ENCODE measurements around the gene AKAP13.

AKAP13 gene

DNA sequence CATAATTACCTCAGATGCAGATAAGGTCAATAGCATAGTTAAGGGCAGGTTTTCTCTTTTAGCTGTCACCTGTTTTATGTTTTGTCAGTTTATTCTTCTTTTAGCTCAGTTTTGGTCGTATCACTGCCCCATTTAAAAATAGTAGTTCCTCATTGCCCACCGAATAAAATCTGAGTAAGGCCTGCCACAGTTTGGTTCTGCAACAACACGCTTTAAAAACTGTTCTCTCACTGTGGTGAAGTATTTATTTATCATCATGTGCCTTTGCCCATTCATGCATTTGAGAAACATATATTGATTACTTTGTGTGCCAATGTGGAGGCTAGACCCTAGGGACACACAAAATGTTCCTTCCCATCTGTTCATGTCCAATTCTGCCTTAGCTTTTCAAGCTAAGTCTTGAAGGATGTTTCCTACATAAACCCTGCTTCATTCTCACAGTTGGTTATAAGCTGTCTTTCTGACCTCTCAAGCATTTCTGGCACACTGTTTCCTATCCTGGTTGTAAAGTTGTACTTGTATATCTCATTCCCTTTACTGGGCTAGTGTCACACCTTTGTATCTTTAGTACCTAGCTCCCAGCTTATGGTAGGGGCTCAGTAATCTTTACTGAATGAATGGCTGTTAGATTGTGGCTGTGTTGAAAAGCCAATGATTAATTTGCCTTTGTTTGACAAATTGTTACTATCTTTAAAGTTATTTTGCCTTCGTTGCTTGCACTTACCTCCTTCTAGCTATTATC is 23.9 kb downstream of the AKAP13 start:
- H3K36me3 ChIP-seq (ENCODE audit: control insufficient read depth, insufficient read depth, low read length), result no peaks in the 10 kb centered on the region
- H3K4me1 ChIP-seq (ENCODE audit: control insufficient read depth, insufficient read depth, low read length), result peaks cover 34% of the 10 kb centered on the region
- H3K27me3 ChIP-seq (ENCODE audit: control insufficient read depth, insufficient read depth, low read length), result no peaks in the 10 kb centered on the region
- no peak overlapping the region for H3K9ac ChIP-seq (ENCODE audit: low read depth, low read length)
- H3K9me3 ChIP-seq (ENCODE audit: control insufficient read depth, insufficient read depth, low read length), result no peaks in the 10 kb centered on the region
- H3K27ac ChIP-seq (ENCODE audit: low read depth, low read length), result peak overlapping the region; percentile 77
- no peak overlapping the region for H3K4me3 ChIP-seq (ENCODE audit: low read depth, low read length)

DNA sequence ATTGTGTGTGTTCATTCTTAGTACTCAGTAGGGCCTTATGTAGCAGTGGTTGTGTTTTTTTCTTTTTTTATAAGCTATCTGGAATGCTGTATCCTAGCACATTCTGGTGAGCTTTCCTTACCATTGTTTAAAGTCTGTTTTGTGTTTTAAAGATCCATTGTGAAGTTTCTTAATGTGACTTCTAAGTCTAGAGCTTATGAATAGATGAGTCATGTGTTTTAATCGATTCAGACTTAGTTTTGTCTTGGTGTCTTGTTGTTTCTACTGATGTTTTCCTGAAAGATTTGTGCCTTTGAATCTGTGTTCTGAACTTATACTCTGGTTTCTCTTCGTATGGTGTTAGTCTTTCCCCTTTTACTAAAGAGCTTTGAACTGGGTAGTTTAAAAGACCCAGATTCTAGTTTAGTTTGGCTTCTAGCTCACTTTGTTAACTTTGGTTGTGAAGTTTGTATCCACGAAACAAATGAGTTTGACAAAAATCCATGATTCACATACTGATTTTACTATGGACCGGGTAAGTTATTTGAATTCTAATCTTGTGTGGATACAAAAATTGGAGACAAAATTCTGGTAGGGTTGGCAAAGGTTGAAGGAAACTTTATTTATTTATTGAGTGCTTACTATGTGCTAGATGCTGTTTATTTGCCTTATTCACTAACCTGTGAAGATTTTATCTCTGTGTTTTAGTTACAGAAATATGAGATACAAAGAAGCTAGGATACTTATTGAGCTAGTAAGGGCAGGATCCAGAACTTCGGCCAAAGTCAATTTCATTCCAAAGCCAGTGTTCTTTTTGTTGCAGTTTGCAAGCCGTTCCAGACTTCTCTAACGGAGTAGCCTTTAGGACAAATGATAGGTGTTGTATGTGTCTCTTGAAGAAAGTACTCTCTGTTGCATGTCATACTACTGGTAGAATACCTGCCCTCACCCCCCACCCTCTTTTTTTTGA is 24.8 kb downstream of the AKAP13 start:
- H3K9ac ChIP-seq (ENCODE audit: low read depth, low read length), result no peak overlapping the region
- H3K9me3 ChIP-seq (ENCODE audit: control insufficient read depth, insufficient read depth, low read length), result no peaks in the 10 kb centered on the region
- H3K27me3 ChIP-seq (ENCODE audit: control insufficient read depth, insufficient read depth, low read length), result no peaks in the 10 kb centered on the region
- no peaks in the 10 kb centered on the region for H3K36me3 ChIP-seq (ENCODE audit: control insufficient read depth, insufficient read depth, low read length)
- no peak overlapping the region for H3K4me3 ChIP-seq (ENCODE audit: low read depth, low read length)
- H3K4me1 ChIP-seq (ENCODE audit: control insufficient read depth, insufficient read depth, low read length), result peaks cover 34% of the 10 kb centered on the region
- H3K27ac ChIP-seq (ENCODE audit: low read depth, low read length), result peak overlapping the region; percentile 77

DNA sequence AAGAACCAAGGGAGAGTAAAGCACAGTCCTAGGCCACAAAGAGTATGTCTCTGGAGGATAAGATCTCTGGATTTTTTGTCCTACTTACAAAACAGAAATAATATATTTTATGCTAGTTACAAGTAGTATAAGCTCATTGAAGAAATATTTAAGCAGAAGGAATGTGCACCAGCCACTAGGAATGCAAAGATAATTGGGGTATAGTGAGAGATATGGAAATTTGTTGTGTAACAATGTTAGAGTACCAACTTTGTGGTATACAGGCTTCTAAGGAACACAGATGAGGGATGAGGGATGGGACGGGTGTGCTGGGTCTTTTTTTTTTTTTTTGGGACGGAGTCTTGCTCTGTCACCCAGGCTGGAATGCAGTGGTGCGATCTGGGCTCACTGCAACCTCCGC is 26.5 kb downstream of the AKAP13 start:
- Histone ChIP-seq H3K27ac (ENCODE audit: low read depth, low read length) (no peak overlapping the region), H3K9ac (ENCODE audit: low read depth, low read length) (no peak overlapping the region), H3K27me3 (ENCODE audit: control insufficient read depth, insufficient read depth, low read length) (no peaks in the 10 kb centered on the region), H3K9me3 (ENCODE audit: control insufficient read depth, insufficient read depth, low read length) (no peaks in the 10 kb centered on the region), H3K4me1 (ENCODE audit: control insufficient read depth, insufficient read depth, low read length) (peaks cover 25% of the 10 kb centered on the region), H3K4me3 (ENCODE audit: low read depth, low read length) (no peak overlapping the region), H3K36me3 (ENCODE audit: control insufficient read depth, insufficient read depth, low read length) (no peaks in the 10 kb centered on the region)

- Histone ChIP-seq H3K27ac (ENCODE audit: low read depth, low read length) (no peak overlapping the region), H3K9ac (ENCODE audit: low read depth, low read length) (no peak overlapping the region), H3K27me3 (ENCODE audit: control insufficient read depth, insufficient read depth, low read length) (no peaks in the 10 kb centered on the region), H3K4me1 (ENCODE audit: control insufficient read depth, insufficient read depth, low read length) (peaks cover 20% of the 10 kb centered on the region), H3K9me3 (ENCODE audit: control insufficient read depth, insufficient read depth, low read length) (no peaks in the 10 kb centered on the region), H3K36me3 (ENCODE audit: control insufficient read depth, insufficient read depth, low read length) (no peaks in the 10 kb centered on the region), H3K4me3 (ENCODE audit: low read depth, low read length) (no peak overlapping the region)
Observed at GRCh38 chr15:85407421-85408269, 27.2 kb downstream of the AKAP13 start.

- Histone ChIP-seq H3K36me3 (ENCODE audit: control insufficient read depth, insufficient read depth, low read length) (no peaks in the 10 kb centered on the region), H3K4me3 (ENCODE audit: low read depth, low read length) (no peak overlapping the region), H3K27ac (ENCODE audit: low read depth, low read length) (no peak overlapping the region), H3K9ac (ENCODE audit: low read depth, low read length) (no peak overlapping the region), H3K4me1 (ENCODE audit: control insufficient read depth, insufficient read depth, low read length) (peaks cover 24% of the 10 kb centered on the region), H3K27me3 (ENCODE audit: control insufficient read depth, insufficient read depth, low read length) (no peaks in the 10 kb centered on the region), H3K9me3 (ENCODE audit: control insufficient read depth, insufficient read depth, low read length) (no peaks in the 10 kb centered on the region)
Observed at GRCh38 chr15:85408270-85408746, 27.9 kb downstream of the AKAP13 start.

- Histone ChIP-seq H3K36me3 (ENCODE audit: control insufficient read depth, insufficient read depth, low read length) (no peaks in the 10 kb centered on the region), H3K27ac (ENCODE audit: low read depth, low read length) (no peak overlapping the region), H3K4me1 (ENCODE audit: control insufficient read depth, insufficient read depth, low read length) (peaks cover 23% of the 10 kb centered on the region), H3K9ac (ENCODE audit: low read depth, low read length) (no peak overlapping the region), H3K27me3 (ENCODE audit: control insufficient read depth, insufficient read depth, low read length) (no peaks in the 10 kb centered on the region), H3K4me3 (ENCODE audit: low read depth, low read length) (no peak overlapping the region), H3K9me3 (ENCODE audit: control insufficient read depth, insufficient read depth, low read length) (no peaks in the 10 kb centered on the region)
Observed at GRCh38 chr15:85412066-85412465, 31.7 kb downstream of the AKAP13 start.

GRCh38 chr15:85412956-85413854 is 32.8 kb downstream of the AKAP13 start:
- Histone ChIP-seq H3K4me1 (ENCODE audit: control insufficient read depth, insufficient read depth, low read length) (peaks cover 23% of the 10 kb centered on the region), H3K9ac (ENCODE audit: low read depth, low read length) (no peak overlapping the region), H3K36me3 (ENCODE audit: control insufficient read depth, insufficient read depth, low read length) (no peaks in the 10 kb centered on the region), H3K9me3 (ENCODE audit: control insufficient read depth, insufficient read depth, low read length) (no peaks in the 10 kb centered on the region), H3K4me3 (ENCODE audit: low read depth, low read length) (no peak overlapping the region), H3K27ac (ENCODE audit: low read depth, low read length) (peak overlapping the region; percentile 89), H3K27me3 (ENCODE audit: control insufficient read depth, insufficient read depth, low read length) (no peaks in the 10 kb centered on the region)

- Histone ChIP-seq H3K27ac (ENCODE audit: low read depth, low read length) (peak overlapping the region; percentile 76), H3K4me3 (ENCODE audit: low read depth, low read length) (no peak overlapping the region), H3K36me3 (ENCODE audit: control insufficient read depth, insufficient read depth, low read length) (no peaks in the 10 kb centered on the region), H3K9me3 (ENCODE audit: control insufficient read depth, insufficient read depth, low read length) (no peaks in the 10 kb centered on the region), H3K9ac (ENCODE audit: low read depth, low read length) (no peak overlapping the region), H3K27me3 (ENCODE audit: control insufficient read depth, insufficient read depth, low read length) (no peaks in the 10 kb centered on the region), H3K4me1 (ENCODE audit: control insufficient read depth, insufficient read depth, low read length) (peaks cover 23% of the 10 kb centered on the region)
Observed at GRCh38 chr15:85414037-85414436, 33.6 kb downstream of the AKAP13 start.

- no peak overlapping the region for H3K9ac ChIP-seq (ENCODE audit: low read depth, low read length)
- H3K27ac ChIP-seq (ENCODE audit: low read depth, low read length), result peak overlapping the region; percentile 76
- H3K27me3 ChIP-seq (ENCODE audit: control insufficient read depth, insufficient read depth, low read length), result no peaks in the 10 kb centered on the region
- no peak overlapping the region for H3K4me3 ChIP-seq (ENCODE audit: low read depth, low read length)
- H3K36me3 ChIP-seq (ENCODE audit: control insufficient read depth, insufficient read depth, low read length), result no peaks in the 10 kb centered on the region
- H3K9me3 ChIP-seq (ENCODE audit: control insufficient read depth, insufficient read depth, low read length), result no peaks in the 10 kb centered on the region
- peaks cover 23% of the 10 kb centered on the region for H3K4me1 ChIP-seq (ENCODE audit: control insufficient read depth, insufficient read depth, low read length)
Observed at GRCh38 chr15:85414495-85414894, 34.1 kb downstream of the AKAP13 start.

DNA sequence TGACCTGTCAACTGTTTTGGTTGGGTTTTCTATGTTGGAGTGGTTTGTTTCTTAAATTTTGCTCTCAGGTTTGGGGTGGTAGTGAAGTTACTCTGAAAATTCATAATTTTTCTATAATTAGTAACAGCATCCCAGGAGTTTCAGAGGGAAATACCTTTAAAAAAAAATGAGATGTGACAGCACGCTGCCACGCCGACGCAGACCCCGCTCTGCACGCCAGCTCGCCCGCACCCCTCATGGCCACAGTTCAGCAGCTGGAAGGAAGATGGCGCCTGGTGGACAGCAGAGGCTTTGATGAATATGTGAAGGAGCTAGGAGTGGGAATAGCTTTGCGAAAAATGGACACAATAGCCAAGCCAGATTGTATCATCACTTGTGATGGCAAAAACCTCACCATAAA is 34.6 kb downstream of the AKAP13 start:
- Histone ChIP-seq H3K4me1 (ENCODE audit: control insufficient read depth, insufficient read depth, low read length) (peaks cover 23% of the 10 kb centered on the region), H3K27me3 (ENCODE audit: control insufficient read depth, insufficient read depth, low read length) (no peaks in the 10 kb centered on the region), H3K9me3 (ENCODE audit: control insufficient read depth, insufficient read depth, low read length) (no peaks in the 10 kb centered on the region), H3K9ac (ENCODE audit: low read depth, low read length) (no peak overlapping the region), H3K27ac (ENCODE audit: low read depth, low read length) (no peak overlapping the region), H3K4me3 (ENCODE audit: low read depth, low read length) (no peak overlapping the region), H3K36me3 (ENCODE audit: control insufficient read depth, insufficient read depth, low read length) (no peaks in the 10 kb centered on the region)

Data from HUES48 (cell line).